GM10266 (cell line): ENCODE data around the gene ITPK1.

ENCODE experiments used
- DNase-seq: peaks from one replicate; pipeline ENCODE4 v3.0.0; 2012; ENCODE audit errors: extremely low spot score
- TF ChIP-seq, protein P1 (sequence below): IDR thresholded peaks from 2 replicates; pipeline ENCODE4 v1.5.1; 2012; ENCODE audit warnings: mild to moderate bottlenecking, low read depth; ENCODE audit not compliant: control insufficient read depth, insufficient read depth; ENCODE audit errors: missing control alignments

Gene ITPK1

DNA sequence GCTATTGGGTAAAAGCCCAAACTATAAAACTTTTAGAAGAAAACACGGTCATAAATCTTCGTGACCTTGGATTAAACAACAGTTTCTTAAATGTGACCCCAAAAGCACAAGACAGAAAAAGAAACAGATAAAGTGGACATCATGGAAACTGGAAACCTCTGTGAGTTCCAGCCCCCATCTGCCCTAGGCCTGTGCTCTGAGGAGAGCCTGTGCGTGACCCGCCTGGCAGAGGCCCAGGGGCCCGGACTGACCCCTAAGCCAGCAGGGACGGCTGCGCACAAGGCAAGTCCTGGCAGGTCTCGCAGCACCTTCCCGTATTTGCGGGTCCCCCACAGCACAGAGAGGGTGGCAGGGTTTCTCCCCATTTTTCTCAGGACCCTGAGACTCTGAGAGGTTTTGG is 116.8 kb downstream of the ITPK1 start:
- DNase-seq = no peak
- TF ChIP-seq, protein P1, sequence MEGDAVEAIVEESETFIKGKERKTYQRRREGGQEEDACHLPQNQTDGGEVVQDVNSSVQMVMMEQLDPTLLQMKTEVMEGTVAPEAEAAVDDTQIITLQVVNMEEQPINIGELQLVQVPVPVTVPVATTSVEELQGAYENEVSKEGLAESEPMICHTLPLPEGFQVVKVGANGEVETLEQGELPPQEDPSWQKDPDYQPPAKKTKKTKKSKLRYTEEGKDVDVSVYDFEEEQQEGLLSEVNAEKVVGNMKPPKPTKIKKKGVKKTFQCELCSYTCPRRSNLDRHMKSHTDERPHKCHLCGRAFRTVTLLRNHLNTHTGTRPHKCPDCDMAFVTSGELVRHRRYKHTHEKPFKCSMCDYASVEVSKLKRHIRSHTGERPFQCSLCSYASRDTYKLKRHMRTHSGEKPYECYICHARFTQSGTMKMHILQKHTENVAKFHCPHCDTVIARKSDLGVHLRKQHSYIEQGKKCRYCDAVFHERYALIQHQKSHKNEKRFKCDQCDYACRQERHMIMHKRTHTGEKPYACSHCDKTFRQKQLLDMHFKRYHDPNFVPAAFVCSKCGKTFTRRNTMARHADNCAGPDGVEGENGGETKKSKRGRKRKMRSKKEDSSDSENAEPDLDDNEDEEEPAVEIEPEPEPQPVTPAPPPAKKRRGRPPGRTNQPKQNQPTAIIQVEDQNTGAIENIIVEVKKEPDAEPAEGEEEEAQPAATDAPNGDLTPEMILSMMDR = no peak

DNA sequence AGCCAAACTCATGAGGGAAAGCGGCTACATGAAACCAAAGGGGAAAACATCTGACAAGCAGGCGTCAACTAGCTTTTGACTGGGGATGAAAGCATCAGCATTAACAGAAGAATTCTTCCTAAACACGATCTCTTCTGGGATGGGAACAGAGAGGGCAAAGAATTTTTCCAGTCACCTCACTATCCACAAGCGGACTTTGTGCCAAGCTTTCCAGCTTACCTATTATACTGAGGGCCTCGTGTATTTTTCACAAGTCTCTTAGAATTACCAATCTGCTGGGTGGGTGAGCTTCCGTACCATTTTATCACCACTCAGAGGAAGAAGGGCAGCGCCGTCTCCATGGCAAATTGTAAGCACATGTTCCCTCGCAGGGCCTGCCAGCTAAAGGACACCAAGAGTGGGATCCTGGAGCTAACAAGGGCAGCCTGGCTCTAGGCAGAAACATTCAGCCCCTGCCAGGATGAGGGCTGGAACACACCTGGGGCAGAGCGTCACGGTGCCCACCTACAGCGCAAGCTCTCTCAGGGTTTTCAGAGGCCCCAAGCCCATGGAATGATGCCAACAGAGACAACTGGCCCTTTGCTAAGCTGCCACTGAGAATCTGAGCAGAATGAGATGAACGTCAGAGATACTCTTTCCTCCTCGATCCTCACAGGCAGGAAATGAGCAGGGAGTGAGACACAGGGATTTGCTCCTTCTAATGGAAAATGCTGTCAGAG is 118.2 kb downstream of the ITPK1 start:
- DNase-seq = no peak
- TF ChIP-seq, protein P1 = no peak

DNA sequence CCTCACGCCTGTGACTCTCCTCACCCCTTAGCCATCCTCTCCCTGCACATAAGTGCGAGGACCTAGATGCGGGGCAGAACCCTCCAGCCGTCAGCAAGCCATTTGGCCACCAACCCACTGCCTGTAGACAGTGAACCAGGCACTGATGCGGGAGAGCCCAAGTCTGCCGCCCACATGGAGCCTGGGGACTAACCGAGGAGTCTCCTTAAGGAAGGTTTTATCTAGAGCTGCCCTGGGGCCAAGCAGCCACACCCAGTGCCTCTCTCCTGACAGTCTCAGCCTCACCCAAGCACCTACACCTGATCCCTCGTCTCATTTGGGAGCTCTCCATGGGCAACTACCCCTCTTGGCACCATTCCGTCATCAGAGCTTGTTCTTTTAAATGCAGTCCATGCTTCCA is 120.1 kb downstream of the ITPK1 start:
- TF ChIP-seq, protein P1 = no peak
- no peak for DNase-seq

DNA sequence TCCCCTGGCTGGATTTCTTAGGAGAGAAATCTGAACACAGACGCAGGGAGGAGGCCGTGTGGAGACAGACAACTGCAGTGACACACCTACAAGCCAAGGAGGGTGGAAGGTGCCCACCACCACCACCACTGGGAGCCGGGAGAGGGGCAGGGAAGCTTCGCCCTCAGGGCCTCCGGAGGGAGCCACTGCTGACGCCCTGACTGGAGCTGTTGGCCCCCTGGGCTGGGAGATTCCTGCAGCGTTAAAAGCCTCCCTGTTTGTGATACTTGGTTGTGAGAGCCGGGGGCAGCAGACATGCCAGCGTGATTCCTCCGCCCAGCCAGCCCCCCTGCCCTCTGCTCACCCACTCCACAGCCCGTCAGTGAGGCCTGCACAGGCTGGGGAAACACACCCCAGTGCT is 120.8 kb downstream of the ITPK1 start:
- TF ChIP-seq, protein P1 = no peak

DNA sequence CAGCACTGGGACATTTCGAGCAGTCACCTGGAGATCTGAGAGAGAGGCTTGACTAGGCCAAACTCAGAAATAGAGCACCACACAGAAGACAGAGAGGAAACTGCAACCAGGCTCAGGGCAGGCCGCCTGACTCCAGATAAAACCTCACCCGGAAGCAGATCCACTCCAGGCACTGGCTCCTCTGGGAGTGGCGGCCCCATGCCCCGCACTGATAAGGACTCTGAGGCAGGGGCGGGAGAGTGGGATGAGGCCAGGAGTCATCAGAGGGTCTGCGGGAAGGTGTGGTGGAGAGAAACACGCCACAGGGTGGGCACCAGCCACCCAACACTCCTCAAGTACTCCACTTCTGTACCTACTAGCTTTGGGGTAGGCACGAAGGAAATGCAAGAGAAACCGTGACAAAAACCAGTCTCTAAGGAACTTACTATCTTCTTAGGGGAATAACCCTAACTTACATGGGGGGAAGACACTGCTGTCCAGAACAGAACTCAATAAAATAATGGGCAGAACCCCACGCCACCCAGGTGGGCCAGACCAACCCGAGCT is 121.5 kb downstream of the ITPK1 start:
- TF ChIP-seq, protein P1 = no peak
- no peak for DNase-seq

More for the DNA sequence above, 120.8 kb downstream of the ITPK1 start:
- no peak for DNase-seq

DNA sequence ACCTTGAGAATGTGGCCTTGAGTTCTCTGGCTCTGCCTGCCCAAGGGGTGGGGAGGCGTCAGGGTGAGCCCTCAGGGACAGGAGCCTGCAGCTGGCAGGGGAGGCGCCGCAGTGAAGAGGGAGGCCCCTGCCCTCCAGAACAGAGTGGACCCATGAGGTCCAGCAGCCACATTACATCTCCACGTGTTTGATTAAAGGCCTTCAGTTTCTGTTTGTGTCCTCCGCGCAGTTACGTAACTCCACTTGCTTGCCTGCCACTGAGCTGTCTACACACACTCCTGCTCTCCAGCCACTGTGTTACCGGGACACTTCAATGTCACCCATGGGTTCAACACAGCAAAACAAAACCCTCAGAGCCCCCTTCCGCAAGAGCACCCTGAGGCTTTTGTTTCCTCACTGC is 122.4 kb downstream of the ITPK1 start:
- TF ChIP-seq, protein P1 = no peak
- no peak for DNase-seq

DNA sequence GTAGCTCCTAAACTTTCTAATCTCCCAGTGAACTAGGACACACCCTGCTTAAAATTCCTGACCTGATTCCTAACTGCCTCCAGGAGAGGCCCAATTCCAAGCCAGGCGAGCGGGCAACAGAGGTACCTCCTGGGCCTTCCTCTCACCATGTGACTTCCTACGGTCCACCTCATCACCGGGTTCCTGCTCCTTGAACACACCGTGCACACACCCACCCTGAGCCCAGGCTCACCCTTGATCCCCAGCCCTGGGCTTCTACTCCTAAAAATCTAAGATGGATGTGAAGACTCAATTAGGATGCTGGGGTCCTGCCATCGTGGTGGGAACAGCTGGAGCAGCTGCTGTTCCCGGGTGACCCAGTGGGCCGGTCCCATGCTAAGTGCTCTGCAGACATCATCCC is 124.2 kb downstream of the ITPK1 start:
- TF ChIP-seq, protein P1 = no peak
- no peak for DNase-seq
